T-helper 2 cell (primary cell): ENCODE data around the gene SUGP2.
A peak's percentile ranks its signal among the peaks of the same experiment; 100 is the strongest.

Experiments
- DNase-seq, 5 experiments: peaks; one replicate each; pipeline versions ENCODE4 v3.0.0 to v3.0.0-alpha.2; 2012 to 2022

The SUGP2 gene

DNA sequence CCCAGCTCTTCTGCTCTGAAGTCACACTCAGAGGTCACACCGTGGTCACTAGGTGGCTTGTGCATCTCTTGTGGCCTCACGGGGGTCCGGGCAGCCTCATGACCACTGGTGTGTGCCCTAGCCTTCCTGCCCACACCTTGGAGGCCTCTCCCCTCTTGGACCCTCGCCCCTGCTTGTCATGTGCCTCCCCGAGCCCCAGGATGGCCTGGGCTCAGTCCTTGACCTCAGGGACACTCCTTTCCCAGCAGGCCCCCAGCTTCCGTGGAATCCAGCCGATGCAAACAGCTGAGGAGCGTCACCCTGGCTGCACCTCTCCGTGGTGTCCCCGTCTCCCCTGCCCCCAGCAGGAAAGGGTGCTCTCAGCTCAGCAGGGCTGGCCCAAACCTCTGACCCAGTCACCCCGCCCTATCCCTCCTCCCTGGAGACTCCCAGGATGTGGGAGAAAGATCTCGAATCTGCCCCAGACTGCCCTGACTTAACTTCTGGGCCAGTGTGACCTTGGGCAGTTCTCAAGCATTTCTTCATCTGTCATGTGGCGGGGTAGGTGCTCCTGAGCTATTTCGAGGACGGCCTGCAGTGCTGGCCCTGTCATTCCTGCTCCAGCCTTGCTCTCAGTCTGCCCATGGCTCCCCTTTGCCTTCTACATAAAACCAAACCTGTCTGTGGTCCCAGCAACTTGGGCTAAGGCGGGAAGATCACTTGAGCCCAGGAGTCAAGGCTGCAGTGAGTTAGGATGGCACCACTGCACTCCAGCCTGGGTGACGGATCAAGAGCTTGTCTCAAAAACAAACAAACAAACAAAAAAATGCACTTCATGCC, 25.9 kb upstream of the SUGP2 start:
- DNase-seq, result no peak

GRCh38 chr19:19057720-19058119, 24.4 kb upstream of the SUGP2 start:
- no peak for DNase-seq

GRCh38 chr19:19057317-19057716, 24.0 kb upstream of the SUGP2 start:
- no peak for DNase-seq

- DNase-seq, result no peak
Measured at GRCh38 chr19:19056636-19057275, 23.4 kb upstream of the SUGP2 start.

DNA sequence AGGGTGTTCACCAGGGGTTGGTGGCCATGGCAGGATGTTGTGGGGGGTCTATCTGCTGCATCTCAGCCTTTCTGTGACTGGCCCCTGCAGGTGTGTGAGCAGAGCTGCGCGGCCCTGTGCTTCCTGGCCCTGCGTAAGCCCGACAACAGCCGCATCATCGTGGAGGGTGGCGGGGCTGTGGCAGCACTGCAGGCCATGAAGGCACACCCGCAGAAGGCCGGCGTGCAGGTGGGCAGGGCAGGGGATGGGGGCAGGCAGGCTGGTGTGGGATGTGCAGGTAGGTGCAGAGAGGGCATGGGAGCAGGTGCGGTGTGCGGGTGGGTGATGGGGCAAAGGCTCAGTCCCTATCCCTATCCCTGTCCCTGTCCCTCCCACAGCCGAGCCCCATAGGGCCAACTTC, 22.4 kb upstream of the SUGP2 start:
- no peak for DNase-seq

DNA sequence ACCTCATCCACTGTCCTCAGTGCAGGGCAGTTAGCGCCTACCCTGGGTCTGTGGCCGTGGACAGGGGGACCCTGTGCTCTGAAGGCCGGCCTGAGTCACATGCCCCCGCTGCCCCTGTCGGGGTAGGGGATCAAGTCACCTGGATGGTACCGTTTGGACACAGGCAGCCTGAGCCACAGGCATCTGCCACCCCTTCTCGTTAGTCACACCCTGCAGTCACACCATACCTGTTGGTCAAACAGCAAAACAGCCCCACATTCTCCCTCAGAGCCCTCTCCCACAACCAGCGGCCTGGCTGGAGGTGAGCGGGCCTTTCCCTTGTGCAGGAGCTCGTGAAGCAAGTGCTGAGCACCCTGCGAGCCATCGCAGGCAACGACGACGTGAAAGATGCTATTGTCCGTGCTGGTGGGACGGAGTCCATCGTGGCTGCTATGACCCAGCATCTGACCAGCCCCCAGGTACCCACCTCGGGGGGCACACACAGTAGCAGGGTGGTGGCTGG, 21.7 kb upstream of the SUGP2 start:
- DNase-seq, result no peak

DNA sequence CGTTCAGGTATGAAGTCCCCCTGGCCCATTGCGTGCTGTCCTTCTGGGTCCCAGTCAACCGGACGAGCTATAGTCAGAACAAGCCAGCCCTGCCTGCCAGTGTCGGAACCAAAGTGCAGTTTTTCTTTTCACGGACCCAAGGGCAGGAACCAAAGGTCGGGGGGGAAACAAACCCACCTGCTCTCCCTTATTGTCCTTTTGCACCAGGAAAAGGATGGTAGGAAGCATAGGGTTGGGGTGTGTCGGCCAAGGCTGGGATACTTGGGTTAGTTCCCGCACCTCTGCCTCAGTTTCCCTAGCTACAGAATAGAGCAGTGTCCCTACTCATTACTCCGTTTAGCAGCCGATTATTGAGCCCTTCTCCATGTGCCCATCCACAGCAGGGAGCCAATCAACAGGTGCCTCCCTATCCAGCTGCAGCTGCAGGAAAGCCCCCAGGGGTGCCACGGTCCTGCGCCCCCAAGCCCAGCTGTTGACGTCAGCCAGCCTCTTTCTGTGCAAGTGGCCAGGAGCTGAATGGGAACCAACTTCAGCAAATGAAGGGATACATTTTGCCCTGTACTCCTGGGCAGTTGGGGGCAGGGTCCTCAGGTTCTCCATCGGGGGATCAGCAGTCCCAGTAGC, 21.1 kb upstream of the SUGP2 start:
- DNase-seq, result no peak

DNA sequence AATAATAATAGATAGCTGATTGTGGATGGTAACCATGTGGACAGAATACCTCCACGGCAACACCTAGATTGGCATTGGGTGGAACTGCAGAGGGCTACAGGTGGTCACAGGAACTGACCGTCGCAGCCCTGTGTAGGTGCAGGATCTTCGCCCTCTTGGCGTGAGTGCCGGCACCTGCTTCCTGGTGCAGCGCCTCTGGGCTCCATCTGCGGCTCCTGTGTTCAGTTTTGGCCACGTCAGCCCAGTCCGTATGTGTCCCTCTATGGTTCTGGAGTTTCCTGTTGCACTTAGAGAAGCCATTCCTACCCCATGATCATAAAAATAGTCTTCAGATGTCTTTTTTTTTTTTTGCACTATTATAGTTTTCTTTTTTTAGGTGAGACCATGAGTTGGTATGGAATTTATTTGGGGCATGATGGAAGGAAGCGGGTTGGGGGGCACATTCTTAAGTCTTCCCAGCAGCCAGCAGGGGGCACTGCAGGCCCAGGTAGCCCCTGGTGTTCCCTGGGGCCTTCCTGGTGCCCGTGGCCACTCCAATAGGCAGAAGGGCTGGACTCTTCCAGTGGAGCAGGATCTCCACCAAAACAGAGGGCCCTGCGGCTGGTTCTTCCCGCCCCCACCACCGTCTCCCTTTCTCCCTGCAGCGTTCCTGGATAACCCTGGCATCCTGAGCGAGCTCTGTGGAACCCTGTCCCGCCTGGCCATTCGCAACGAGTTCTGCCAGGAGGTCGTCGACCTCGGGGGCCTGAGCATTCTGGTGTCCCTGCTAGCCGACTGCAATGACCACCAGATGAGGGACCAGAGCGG, 20.4 kb upstream of the SUGP2 start:
- DNase-seq, result peak; percentile 18 to 58 (median 42)

- no peak for DNase-seq
Measured at GRCh38 chr19:19052921-19053320, 19.6 kb upstream of the SUGP2 start.

GRCh38 chr19:19051478-19052213, 18.3 kb upstream of the SUGP2 start:
- no peak for DNase-seq

- no peak for DNase-seq
Measured at GRCh38 chr19:19050731-19051130, 17.4 kb upstream of the SUGP2 start.

- no peak for DNase-seq
Measured at GRCh38 chr19:19050104-19050503, 16.8 kb upstream of the SUGP2 start.

GRCh38 chr19:19049406-19049805, 16.1 kb upstream of the SUGP2 start:
- no peak for DNase-seq

DNA sequence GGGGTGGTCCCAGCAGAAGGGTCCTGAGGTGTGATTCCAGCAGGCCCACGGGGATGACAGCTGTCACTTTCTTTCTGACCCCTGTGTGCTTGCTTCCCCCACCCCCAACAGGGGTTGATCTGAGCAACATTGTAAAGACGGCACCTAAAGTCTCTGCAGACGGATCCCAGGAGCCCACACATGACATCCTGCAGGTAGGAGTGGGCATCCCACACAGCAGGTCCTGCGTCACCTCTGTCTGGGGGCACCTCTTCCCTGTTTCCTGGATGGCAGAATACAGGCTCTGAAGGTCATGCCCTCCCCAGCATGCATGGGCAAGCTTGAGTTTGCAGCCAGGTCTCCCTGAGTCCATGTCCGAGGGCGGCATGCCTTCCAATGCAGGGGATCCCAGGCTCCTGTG, 10.6 kb upstream of the SUGP2 start:
- no peak for DNase-seq

DNA sequence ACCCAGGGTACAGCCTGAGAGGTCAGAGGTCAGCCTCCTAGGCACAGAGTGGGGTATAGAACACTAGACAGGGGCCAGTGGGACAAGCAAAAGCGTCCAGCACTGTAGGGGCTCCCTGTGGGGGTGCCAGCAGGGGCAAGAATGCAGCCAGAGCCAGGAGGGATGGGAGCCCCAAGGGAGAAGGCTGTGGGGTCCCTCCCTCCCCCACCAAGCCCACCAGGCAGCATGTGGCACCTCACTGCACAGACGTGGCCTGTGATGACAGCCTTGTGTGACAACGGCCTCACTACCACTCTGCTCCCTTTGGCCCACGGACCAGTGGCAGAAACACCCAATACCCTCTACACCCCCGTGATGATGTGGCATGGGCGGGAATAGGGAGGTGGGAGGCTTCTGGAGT, 10.2 kb upstream of the SUGP2 start:
- DNase-seq, result no peak

DNA sequence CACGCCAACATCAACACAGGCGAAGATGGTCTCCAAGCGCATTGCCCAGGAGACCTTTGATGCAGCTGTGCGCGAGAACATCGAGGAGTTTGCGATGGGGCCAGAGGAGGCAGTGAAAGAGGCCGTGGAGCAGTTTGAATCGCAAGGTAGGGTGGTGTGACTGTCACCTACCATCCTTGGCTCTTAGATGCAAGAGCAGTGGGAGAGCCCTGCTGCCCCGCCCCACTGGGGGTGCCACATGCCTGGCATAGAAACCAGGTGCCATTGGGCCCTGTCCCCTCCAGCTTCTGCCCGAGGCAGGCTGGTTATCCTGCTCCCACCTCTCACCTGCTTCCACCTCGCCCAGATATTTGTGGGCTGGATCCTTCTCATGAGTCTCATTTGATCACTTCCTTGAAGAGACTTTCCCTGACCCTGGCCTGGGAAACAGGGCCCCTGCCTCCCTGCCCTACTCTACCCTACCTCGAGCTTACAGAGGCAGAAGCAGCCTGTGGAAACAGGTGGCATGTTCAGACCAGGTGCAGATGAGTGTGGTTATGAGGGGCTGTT, 9.5 kb upstream of the SUGP2 start:
- no peak for DNase-seq

- DNase-seq, result no peak
Measured at GRCh38 chr19:19040417-19040816, 7.1 kb upstream of the SUGP2 start.

DNA sequence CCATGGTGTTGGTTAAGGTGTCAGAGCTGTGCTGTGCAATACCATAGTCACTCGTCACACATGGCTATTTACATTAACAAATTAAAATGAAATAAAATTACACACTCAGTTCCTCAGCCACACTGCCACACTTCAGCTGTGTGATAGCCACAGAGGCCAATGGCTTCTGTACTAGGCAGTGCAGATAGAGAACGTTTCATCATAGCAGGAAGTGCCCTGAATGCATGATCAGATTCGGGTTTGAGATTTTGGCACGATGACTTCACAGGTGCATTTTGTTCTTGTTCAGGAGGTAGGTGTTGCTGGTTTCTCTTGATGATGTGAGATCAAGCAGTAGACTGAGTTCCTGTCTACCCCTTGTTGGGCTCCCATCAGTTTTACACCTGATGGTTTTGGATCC, 6.6 kb upstream of the SUGP2 start:
- DNase-seq, result peak in 2 of 5 experiments; percentile 60 to 81

GRCh38 chr19:19034204-19034624, 897 bp upstream of the SUGP2 start:
- peak; percentile 35 to 86 (median 59) for DNase-seq

DNA sequence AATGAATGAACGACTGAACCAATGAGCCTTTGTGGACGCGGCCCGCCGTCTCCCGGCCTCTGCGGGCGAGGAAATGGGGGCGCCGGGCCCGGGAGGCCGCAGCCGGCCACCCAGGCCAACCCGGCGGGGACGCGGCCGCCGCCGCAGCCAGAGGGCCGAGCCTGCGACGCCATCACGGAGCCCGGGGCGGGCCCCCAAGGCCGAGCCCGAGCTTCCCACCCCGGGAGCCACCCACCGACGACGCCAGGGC, 216 bp downstream of the SUGP2 start:
- DNase-seq, result no peak

DNA sequence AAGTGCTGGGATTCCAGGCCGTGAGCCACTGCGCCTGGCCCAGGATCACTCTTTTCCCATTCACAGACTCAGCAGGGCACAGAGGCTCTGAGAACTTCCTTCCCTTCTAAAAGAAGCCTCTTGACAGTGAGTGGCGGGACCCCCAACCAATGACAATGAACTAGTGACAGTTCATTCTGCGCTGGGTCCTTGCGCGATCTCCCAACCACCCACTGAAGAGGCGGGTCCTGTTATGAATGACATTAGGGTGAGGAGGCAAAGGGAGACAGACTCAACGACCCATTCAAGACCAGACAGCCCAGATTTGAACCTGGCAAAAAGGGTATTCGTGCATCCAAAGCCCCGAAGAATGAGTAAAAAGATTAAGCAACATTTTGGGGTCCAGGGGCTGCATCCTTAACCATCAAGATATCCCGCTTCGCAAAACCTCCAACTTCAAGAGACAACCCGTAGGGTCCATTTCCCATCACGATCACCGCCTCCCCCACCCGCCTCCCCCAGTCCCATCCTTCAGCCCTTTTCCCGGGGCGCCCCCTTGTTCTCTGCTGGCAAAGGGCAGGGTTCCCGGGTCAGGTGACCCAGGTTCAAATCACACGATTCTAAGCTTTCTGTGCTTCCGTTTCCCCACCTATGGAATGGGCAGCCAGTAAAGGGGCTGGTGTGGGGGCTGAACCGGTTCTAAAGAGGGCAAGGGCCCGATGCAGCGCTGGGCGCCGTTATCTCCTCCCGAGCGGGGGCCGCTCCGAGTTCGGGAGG, 719 bp downstream of the SUGP2 start:
- peak in 4 of 5 experiments; percentile 45 to 93 (median 58) for DNase-seq
